Measurements from ENCODE around the gene SCARF1.

SCARF1 gene

GRCh38 chr17:1606352-1606985 is 39.1 kb downstream of the SCARF1 start:
- DNase-seq (ENCODE audit: low read depth): no peak
- TF ChIP-seq CTCF (conservative IDR thresholded peaks at IDR 0.05; ENCODE audit: control insufficient read depth, insufficient read depth, low read depth, low read length): no peak
- H3K4me3 ChIP-seq (ENCODE audit: control insufficient read depth, low read depth, low read length): no peak overlapping the region

- H3K4me3 ChIP-seq (ENCODE audit: control insufficient read depth, low read depth, low read length): no peak overlapping the region
- DNase-seq (ENCODE audit: low read depth): no peak
- no peak for TF ChIP-seq CTCF (conservative IDR thresholded peaks at IDR 0.05; ENCODE audit: control insufficient read depth, insufficient read depth, low read depth, low read length)
Measured at GRCh38 chr17:1605681-1606351, 39.7 kb downstream of the SCARF1 start.

- no peak for DNase-seq (ENCODE audit: low read depth)
- TF ChIP-seq CTCF (conservative IDR thresholded peaks at IDR 0.05; ENCODE audit: control insufficient read depth, insufficient read depth, low read depth, low read length): no peak
- H3K4me3 ChIP-seq (ENCODE audit: control insufficient read depth, low read depth, low read length): no peak overlapping the region
Measured at GRCh38 chr17:1604831-1605528, 40.6 kb downstream of the SCARF1 start.

GRCh38 chr17:1601571-1601970 is 44.0 kb downstream of the SCARF1 start:
- no peak for DNase-seq (ENCODE audit: low read depth)
- TF ChIP-seq CTCF (conservative IDR thresholded peaks at IDR 0.05; ENCODE audit: control insufficient read depth, insufficient read depth, low read depth, low read length): no peak

GRCh38 chr17:1598399-1599095 is 47.0 kb downstream of the SCARF1 start:
- no peak overlapping the region for H3K4me3 ChIP-seq (ENCODE audit: control insufficient read depth, low read depth, low read length)
- TF ChIP-seq CTCF (conservative IDR thresholded peaks at IDR 0.05; ENCODE audit: control insufficient read depth, insufficient read depth, low read depth, low read length): no peak
- DNase-seq (ENCODE audit: low read depth): no peak

More at GRCh38 chr17:1601571-1601970, 44.0 kb downstream of the SCARF1 start:
- no peak overlapping the region for H3K4me3 ChIP-seq (ENCODE audit: control insufficient read depth, low read depth, low read length)

- H3K4me3 ChIP-seq (ENCODE audit: control insufficient read depth, low read depth, low read length): no peak overlapping the region
- TF ChIP-seq CTCF (conservative IDR thresholded peaks at IDR 0.05; ENCODE audit: control insufficient read depth, insufficient read depth, low read depth, low read length): no peak
- DNase-seq (ENCODE audit: low read depth): no peak
Measured at GRCh38 chr17:1597861-1598342, 47.6 kb downstream of the SCARF1 start.

Measured in fibroblast of mammary gland (primary cell).